IPS-NIHi7 (cell line): ENCODE results near the gene NBL1.

Experiments used
- DNase-seq: peaks from one replicate; pipeline ENCODE4 v3.0.0; 2012; ENCODE audit warnings: mixed read lengths; ENCODE audit errors: extremely low spot score

Gene NBL1

DNA sequence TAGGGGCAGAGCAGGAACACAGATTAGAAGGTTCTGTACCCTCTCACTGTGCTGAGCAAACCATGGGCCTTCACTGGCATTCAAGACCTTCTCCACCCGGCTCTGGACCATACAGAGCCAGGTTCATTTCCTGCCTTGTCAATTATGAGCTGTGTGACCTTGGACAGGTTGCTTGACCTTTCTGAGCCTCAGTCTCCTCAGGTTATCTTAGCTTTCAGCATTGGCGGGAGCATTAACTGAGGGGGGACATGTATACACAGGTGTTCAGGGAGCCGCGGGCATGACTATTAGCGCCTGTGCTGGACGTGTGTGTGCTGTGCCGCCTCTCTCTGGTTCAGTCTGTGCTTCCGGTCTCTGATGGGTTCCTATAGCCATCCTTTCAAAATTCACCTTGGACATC is 52.7 kb downstream of the NBL1 start:
- DNase-seq = no peak

GRCh38 chr1:19698181-19698580 is 54.1 kb downstream of the NBL1 start:
- DNase-seq = no peak

- DNase-seq = no peak
Measured at GRCh38 chr1:19700079-19700777, 56.1 kb downstream of the NBL1 start.

DNA sequence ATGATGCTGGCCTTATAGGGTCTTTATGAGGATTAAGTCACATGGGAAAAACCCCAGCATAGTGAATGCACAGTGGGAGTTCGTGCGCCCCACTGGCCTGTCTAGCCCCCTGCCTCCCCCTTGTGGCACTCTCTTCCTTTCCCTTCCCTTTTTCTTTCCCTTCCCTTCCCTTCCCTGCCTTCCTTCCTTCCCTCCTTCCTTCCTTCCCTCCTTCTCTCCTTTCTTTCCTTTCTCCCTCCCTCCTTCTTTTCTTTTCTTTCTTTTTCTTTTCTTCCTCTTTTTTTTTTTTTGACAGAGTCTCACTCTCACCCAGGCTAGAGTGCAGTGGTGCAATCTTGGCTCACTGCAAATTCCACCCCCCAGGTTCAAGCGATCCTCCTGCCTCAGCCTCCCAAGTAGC is 59.2 kb downstream of the NBL1 start:
- no peak for DNase-seq

GRCh38 chr1:19704247-19705113 is 60.4 kb downstream of the NBL1 start:
- DNase-seq = peak; percentile 95

- no peak for DNase-seq
Measured at GRCh38 chr1:19705464-19705863, 61.4 kb downstream of the NBL1 start.

DNA sequence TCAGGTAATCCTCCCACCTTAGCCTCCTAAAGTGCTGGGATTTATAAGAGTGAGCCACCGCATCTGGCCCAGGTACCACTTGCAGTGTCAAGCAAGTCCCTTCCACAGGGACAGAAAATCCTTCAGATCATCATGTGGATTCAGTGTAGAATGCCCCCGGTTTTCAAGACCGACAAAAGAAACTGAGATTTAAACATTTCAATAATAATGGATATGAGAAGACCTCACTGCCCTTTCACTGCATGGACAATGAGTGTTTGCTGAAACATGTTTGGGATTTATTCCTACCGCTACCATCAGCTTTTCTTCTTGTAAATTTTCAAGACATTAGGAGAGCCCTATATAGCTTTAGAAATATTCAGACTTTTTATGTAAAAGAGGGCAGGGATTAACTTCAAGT is 62.0 kb downstream of the NBL1 start:
- no peak for DNase-seq
